T-helper 17 cell (primary cell): ENCODE measurements around the gene SEMA4F. TPM values are rescaled to one million over a fixed set of nuclear protein-coding genes. Genes with fewer than 3 reads are reported as not detected.

Source experiments
- ATAC-seq: fragments of 150-1000 bp; cut with Tn5 transposase; 2 replicates; pipeline ENCODE4 v1.10.0; 2021; ENCODE audit warnings: mild to moderate bottlenecking, moderate library complexity
- DNase-seq, 3 donors: peaks; one replicate each; pipeline versions ENCODE4 v3.0.0 to v3.0.0-alpha.2; 2020 to 2021
- H3K9me3 ChIP-seq: one replicate; pipeline ENCODE4 v1.7.0; 2013; ENCODE audit warnings: low read length, mild to moderate bottlenecking; ENCODE audit not compliant: control insufficient read depth, poor library complexity, severe bottlenecking
- H3K27ac Mint-ChIP-seq: one replicate; pipeline ENCODE4 v1.8.0; 2022; ENCODE audit warnings: mild to moderate bottlenecking, moderate library complexity, mixed read lengths
- H3K27me3 Mint-ChIP-seq: one replicate; pipeline ENCODE4 v1.8.0; 2022; ENCODE audit warnings: mixed read lengths
- H3K36me3 Mint-ChIP-seq: one replicate; pipeline ENCODE4 v1.8.0; 2022; ENCODE audit warnings: low read depth, mixed read lengths
- H3K4me1 Mint-ChIP-seq: one replicate; pipeline ENCODE4 v1.8.0; 2022; ENCODE audit warnings: mild to moderate bottlenecking, mixed read lengths
- H3K4me3 Mint-ChIP-seq: one replicate; pipeline ENCODE4 v1.8.0; 2022; ENCODE audit warnings: mild to moderate bottlenecking, moderate library complexity, mixed read lengths
- total RNA-seq, 4 donors: library from RNA in 2 of 4; stranded (reverse) in 2 of 4; gene quantifications; one replicate each; pipeline ENCODE4 v1.2.3 and lab custom pipeline; 2022 to 2026

SEMA4F gene
- total RNA-seq, 2 donors from 2014 or later = 9.5 to 11.1 TPM

DNA sequence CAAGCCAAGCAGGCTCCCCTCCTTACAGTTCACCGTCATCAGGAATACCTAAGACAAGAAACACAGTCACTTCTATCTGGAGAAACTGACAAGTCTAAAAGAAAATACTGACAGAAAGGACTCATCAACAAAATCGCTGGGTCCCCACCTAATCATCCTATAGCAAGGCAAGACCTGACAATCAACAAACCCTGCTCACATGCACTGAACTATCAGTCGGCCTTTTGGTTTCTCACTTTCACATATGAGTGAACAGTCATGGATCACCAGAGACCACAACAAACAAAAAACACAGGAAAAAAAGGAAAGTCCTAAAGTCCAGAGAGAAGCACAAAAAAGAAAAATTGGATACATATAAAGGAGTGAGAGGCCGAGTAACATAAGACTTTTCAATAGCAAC, 70.4 kb downstream of the SEMA4F start:
- Mint-ChIP-seq H3K36me3 (peaks cover 4% of the 10 kb centered on the region), H3K27ac (no peak overlapping the region), H3K4me3 (no peak overlapping the region), H3K4me1 (no peaks in the 10 kb centered on the region), H3K27me3 (peaks cover 11% of the 10 kb centered on the region)
- no peaks in the 10 kb centered on the region for H3K9me3 ChIP-seq
- DNase-seq (no peak), ATAC-seq (no peak)

DNA sequence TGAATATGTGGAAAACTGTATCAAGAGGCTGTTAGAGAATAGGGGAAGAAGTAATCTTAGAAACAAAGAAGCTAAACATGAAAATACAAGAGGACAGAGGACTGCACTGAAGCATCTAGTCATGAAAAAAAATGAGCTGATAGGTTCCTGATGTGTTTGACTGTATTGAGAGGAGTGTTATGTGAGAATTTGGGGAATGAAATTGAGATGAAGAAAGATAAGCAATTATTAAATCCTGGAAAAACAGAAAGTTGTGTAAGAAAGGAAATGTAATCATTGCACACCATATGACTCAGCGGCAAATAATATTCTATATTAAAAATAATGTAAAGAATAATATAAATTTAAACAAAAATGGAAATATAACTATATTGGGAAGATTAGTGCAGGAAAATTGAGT, 71.2 kb downstream of the SEMA4F start:
- no peak overlapping the region for H3K4me3 Mint-ChIP-seq
- no peak for ATAC-seq
- H3K27me3 Mint-ChIP-seq = peaks cover 11% of the 10 kb centered on the region
- H3K9me3 ChIP-seq = no peaks in the 10 kb centered on the region
- peaks cover 5% of the 10 kb centered on the region for H3K36me3 Mint-ChIP-seq
- no peak for DNase-seq
- no peak overlapping the region for H3K27ac Mint-ChIP-seq
- no peaks in the 10 kb centered on the region for H3K4me1 Mint-ChIP-seq

GRCh38 chr2:74728842-74729241, 74.8 kb downstream of the SEMA4F start:
- Mint-ChIP-seq H3K4me3 (no peak overlapping the region), H3K4me1 (no peaks in the 10 kb centered on the region), H3K36me3 (peaks cover 5% of the 10 kb centered on the region), H3K27ac (no peak overlapping the region), H3K27me3 (peaks cover 22% of the 10 kb centered on the region)
- ATAC-seq = no peak
- H3K9me3 ChIP-seq = no peaks in the 10 kb centered on the region
- no peak for DNase-seq

DNA sequence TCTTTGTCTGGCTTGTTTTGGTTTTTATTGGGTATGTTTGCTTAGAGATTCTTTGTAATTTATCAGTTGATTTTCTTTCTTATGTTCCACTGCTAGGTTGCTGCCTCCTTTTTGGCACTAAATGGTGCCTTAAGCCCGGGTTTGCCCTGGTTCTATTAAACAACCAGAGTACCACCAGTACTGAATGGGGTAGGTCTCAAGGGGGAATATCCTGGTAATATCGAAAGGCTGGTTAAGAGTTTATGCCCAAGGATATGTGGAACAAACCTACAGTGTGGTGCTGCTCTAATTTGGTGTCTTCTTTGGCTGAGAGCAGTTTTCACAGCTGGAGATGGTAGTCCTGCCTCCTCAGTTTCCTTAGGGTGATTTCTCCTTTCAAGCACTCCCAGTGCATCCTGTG, 76.5 kb downstream of the SEMA4F start:
- DNase-seq (no peak), ATAC-seq (no peak)
- H3K9me3 ChIP-seq = no peaks in the 10 kb centered on the region
- Mint-ChIP-seq H3K36me3 (peaks cover 5% of the 10 kb centered on the region), H3K4me3 (no peak overlapping the region), H3K4me1 (no peaks in the 10 kb centered on the region), H3K27me3 (peaks cover 36% of the 10 kb centered on the region), H3K27ac (no peak overlapping the region)

Other genes with a start within 250 kb of the SEMA4F start
- 1 to 10 TPM; 2.9 to 3.3 TPM for gene C2orf81, start 232.6 kb upstream of the SEMA4F start, total RNA-seq
- gene WDR54, start 232.5 kb upstream of the SEMA4F start, total RNA-seq = 10 to 100 TPM; 33.6 to 42.8 TPM
- under 1 TPM; 0.37 to 0.57 TPM for gene RTKN, start 212.3 kb upstream of the SEMA4F start, total RNA-seq
- 10 to 100 TPM; 35.1 to 45.2 TPM for gene INO80B, start 199.2 kb upstream of the SEMA4F start, total RNA-seq
- gene WBP1, start 195.8 kb upstream of the SEMA4F start, total RNA-seq = 10 to 100 TPM; 61.7 to 64.2 TPM
- gene MOGS, start 188.9 kb upstream of the SEMA4F start, total RNA-seq = 10 to 100 TPM; 66.2 to 68.9 TPM
- gene MRPL53, start 181.6 kb upstream of the SEMA4F start, total RNA-seq = 10 to 100 TPM; 31.4 to 67.9 TPM
- 10 to 100 TPM; 13.7 to 14.7 TPM for gene CCDC142, start 171.2 kb upstream of the SEMA4F start, total RNA-seq
- 10 to 100 TPM; 32.3 to 36.6 TPM for gene TTC31, start 171.2 kb upstream of the SEMA4F start, total RNA-seq
- under 1 TPM in 1 of 2 donors, not detected in 1; 0.26 TPM for gene LBX2, start 154.6 kb upstream of the SEMA4F start, total RNA-seq
- 10 to 100 TPM; 28.2 to 31.5 TPM for gene PCGF1, start 146.6 kb upstream of the SEMA4F start, total RNA-seq
- 1 to 10 TPM in 1 of 2 donors, under 1 TPM in 1; 0.16 to 1.5 TPM for gene TLX2, start 139.8 kb upstream of the SEMA4F start, total RNA-seq
- gene DQX1, start 128.0 kb upstream of the SEMA4F start, total RNA-seq = under 1 TPM in 1 of 2 donors, not detected in 1; 0.23 TPM
- 100 to 1,000 TPM; 139 to 153 TPM for gene AUP1, start 124.5 kb upstream of the SEMA4F start, total RNA-seq
- gene HTRA2, start 124.3 kb upstream of the SEMA4F start, total RNA-seq = 10 to 100 TPM; 18.5 to 21.4 TPM
- 1 to 10 TPM in 1 of 2 donors, under 1 TPM in 1; 0.75 to 2.0 TPM for gene LOXL3, start 100.3 kb upstream of the SEMA4F start, total RNA-seq
- gene DOK1, start 99.5 kb upstream of the SEMA4F start, total RNA-seq = 10 to 100 TPM in 1 of 2 donors, 1 to 10 TPM in 1; 8.3 to 14.6 TPM
- under 1 TPM in 1 of 2 donors, not detected in 1; 0.60 TPM for gene M1AP, start 5.9 kb upstream of the SEMA4F start, total RNA-seq
- gene HK2, start 179.9 kb downstream of the SEMA4F start, total RNA-seq = 10 to 100 TPM; 11.3 to 13.3 TPM